ENCODE results near the gene TSPAN9. TPM values are rescaled to one million over a fixed set of nuclear protein-coding genes. Genes with fewer than 3 reads are reported as not detected.

Gene TSPAN9
- polyA plus RNA-seq, 3 donors: 0.15 to 0.34 (median 0.25) TPM

- WGBS (ENCODE audit: insufficient coverage): 94% methylated on average over 5 of the region's 6 CpGs
- Mint-ChIP-seq H3K4me1 (peaks cover 11% of the 10 kb centered on the region), H3K27me3 (ENCODE audit: low read depth in 3 of 3) (peaks cover 7 to 22% (median 16%) of the 10 kb centered on the region in 3 donors), H3K4me3 (no peak overlapping the region), H3K36me3 (no peaks in the 10 kb centered on the region), H3K9me3 (peaks cover 0 to 2% (median 0%) of the 10 kb centered on the region in 7 donors), H3K27ac (no peak overlapping the region)
- intact Hi-C loops (cut with micrococcal nuclease): no loop called here
- no peak overlapping the region for H2AFZ ChIP-seq (ENCODE audit: insufficient read depth, low read depth, low read length, poor library complexity, severe bottlenecking)
- no peaks in the 10 kb centered on the region for H3K9me3 ChIP-seq (replicated peaks in 1 of 2; ENCODE audit: control insufficient read depth in 1 of 2, insufficient read depth in 1 of 2, low read length in 2 of 2)
- no peak for DNase-seq
- no peaks in the 10 kb centered on the region for H3K27me3 ChIP-seq (ENCODE audit: control insufficient read depth in 2 of 2, insufficient read depth in 2 of 2, low read length in 2 of 2)
- H3K4me2 ChIP-seq (replicated peaks; ENCODE audit: extremely low read depth, low read length, poor library complexity, severe bottlenecking): no peak overlapping the region
- no peak overlapping the region for H3K4me3 ChIP-seq (replicated peaks in 1 of 3; ENCODE audit: low read depth in 2 of 3, low read length in 3 of 3)
- TF ChIP-seq CTCF (IDR thresholded peaks at IDR 0.05): no peak
- H4K20me1 ChIP-seq (ENCODE audit: insufficient read depth, low read length): no peaks in the 10 kb centered on the region
- H3K9ac ChIP-seq (ENCODE audit: insufficient read depth, low read length, poor library complexity, severe bottlenecking): no peak overlapping the region
- H3K36me3 ChIP-seq (replicated peaks in 1 of 2; ENCODE audit: control insufficient read depth in 1 of 2, insufficient read depth in 2 of 2, low read length in 2 of 2): no peaks in the 10 kb centered on the region
- H3K4me1 ChIP-seq (ENCODE audit: control insufficient read depth in 1 of 2, insufficient read depth in 2 of 2, low read length in 2 of 2): peaks cover 7 to 10% of the 10 kb centered on the region in 2 donors
- no peak overlapping the region for H3K27ac ChIP-seq (ENCODE audit: low read depth in 1 of 2, low read length in 2 of 2)
- H3K79me2 ChIP-seq (ENCODE audit: insufficient read depth, low read length): no peaks in the 10 kb centered on the region
Observed at GRCh38 chr12:3296409-3296701, 219.2 kb downstream of the TSPAN9 start.

- H3K9me3 Mint-ChIP-seq: peaks cover 0 to 2% (median 0%) of the 10 kb centered on the region in 7 donors
- peaks cover 11% of the 10 kb centered on the region for H3K4me1 Mint-ChIP-seq
- peaks cover 9 to 22% (median 19%) of the 10 kb centered on the region in 3 donors for H3K27me3 Mint-ChIP-seq (ENCODE audit: low read depth in 3 of 3)
- DNase-seq: no peak
- no peak overlapping the region for H3K4me3 Mint-ChIP-seq
- H2AFZ ChIP-seq (ENCODE audit: insufficient read depth, low read depth, low read length, poor library complexity, severe bottlenecking): no peak overlapping the region
- H3K9ac ChIP-seq (ENCODE audit: insufficient read depth, low read length, poor library complexity, severe bottlenecking): no peak overlapping the region
- peak overlapping the region in 1 of 7 donors; percentile 30 for H3K27ac Mint-ChIP-seq
- H3K4me3 ChIP-seq (replicated peaks in 1 of 3; ENCODE audit: low read depth in 2 of 3, low read length in 3 of 3): no peak overlapping the region
- WGBS (ENCODE audit: insufficient coverage): 73% methylated on average over 16 of the region's 17 CpGs
- intact Hi-C loops (cut with micrococcal nuclease): no loop called here
- H3K79me2 ChIP-seq (ENCODE audit: insufficient read depth, low read length): no peaks in the 10 kb centered on the region
- no peak for TF ChIP-seq CTCF (IDR thresholded peaks at IDR 0.05)
- H3K27me3 ChIP-seq (ENCODE audit: control insufficient read depth in 2 of 2, insufficient read depth in 2 of 2, low read length in 2 of 2): peaks cover 0 to under 1% of the 10 kb centered on the region in 2 donors
- no peak overlapping the region for H3K4me2 ChIP-seq (replicated peaks; ENCODE audit: extremely low read depth, low read length, poor library complexity, severe bottlenecking)
- H3K4me1 ChIP-seq (ENCODE audit: control insufficient read depth in 1 of 2, insufficient read depth in 2 of 2, low read length in 2 of 2): peaks cover 7 to 10% of the 10 kb centered on the region in 2 donors
- H3K36me3 Mint-ChIP-seq: no peaks in the 10 kb centered on the region
- no peaks in the 10 kb centered on the region for H3K36me3 ChIP-seq (replicated peaks in 1 of 2; ENCODE audit: control insufficient read depth in 1 of 2, insufficient read depth in 2 of 2, low read length in 2 of 2)
- H3K9me3 ChIP-seq (replicated peaks in 1 of 2; ENCODE audit: control insufficient read depth in 1 of 2, insufficient read depth in 1 of 2, low read length in 2 of 2): no peaks in the 10 kb centered on the region
- no peak overlapping the region for H3K27ac ChIP-seq (ENCODE audit: low read depth in 1 of 2, low read length in 2 of 2)
- H4K20me1 ChIP-seq (ENCODE audit: insufficient read depth, low read length): no peaks in the 10 kb centered on the region
Observed at GRCh38 chr12:3298603-3299002, 221.4 kb downstream of the TSPAN9 start.
